Measurements from ENCODE around the gene C8A.

DNA sequence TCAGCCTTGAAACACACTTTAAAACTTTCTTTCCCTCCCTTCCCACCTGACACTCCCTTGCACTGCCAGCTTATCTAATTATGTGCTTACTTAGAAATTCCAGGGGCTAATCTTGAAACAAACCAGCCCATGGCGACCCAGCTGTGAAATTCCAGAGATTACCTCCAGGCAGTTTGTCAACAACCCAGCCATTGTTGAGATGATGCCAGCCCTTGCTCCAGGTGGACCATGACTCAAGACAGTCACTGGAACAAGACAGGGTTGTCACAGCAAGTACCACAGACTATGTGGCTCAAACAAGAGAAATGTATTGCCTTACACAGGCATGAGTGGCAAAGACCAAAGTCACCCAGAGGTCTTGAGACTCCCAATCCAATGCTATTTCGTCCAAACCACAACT lies 43.3 kb upstream of the C8A start:
- TF ChIP-seq, protein P1, sequence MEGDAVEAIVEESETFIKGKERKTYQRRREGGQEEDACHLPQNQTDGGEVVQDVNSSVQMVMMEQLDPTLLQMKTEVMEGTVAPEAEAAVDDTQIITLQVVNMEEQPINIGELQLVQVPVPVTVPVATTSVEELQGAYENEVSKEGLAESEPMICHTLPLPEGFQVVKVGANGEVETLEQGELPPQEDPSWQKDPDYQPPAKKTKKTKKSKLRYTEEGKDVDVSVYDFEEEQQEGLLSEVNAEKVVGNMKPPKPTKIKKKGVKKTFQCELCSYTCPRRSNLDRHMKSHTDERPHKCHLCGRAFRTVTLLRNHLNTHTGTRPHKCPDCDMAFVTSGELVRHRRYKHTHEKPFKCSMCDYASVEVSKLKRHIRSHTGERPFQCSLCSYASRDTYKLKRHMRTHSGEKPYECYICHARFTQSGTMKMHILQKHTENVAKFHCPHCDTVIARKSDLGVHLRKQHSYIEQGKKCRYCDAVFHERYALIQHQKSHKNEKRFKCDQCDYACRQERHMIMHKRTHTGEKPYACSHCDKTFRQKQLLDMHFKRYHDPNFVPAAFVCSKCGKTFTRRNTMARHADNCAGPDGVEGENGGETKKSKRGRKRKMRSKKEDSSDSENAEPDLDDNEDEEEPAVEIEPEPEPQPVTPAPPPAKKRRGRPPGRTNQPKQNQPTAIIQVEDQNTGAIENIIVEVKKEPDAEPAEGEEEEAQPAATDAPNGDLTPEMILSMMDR (IDR thresholded peaks at IDR 0.05; ENCODE audit: insufficient read depth, low read length) = no peak
- TF ChIP-seq POLR2AphosphoS5 (IDR thresholded peaks at IDR 0.05; ENCODE audit: low read depth) (no peak), GABPA (IDR thresholded peaks at IDR 0.05; ENCODE audit: low read depth) (no peak)
